Astrocyte (in vitro differentiated cells and primary cell): ENCODE measurements around the gene PNKD.

Experiments
- EZH2 ChIP-seq: IDR thresholded peaks from 2 replicates; pipeline ENCODE4 v1.6.1; 2012; ENCODE audit warnings: mild to moderate bottlenecking, low read length, inconsistent platforms; ENCODE audit not compliant: insufficient read depth
- TF ChIP-seq, protein P1 (sequence below): IDR thresholded peaks from 2 replicates; pipeline ENCODE4 v1.5.1; 2011; ENCODE audit warnings: low read depth, mild to moderate bottlenecking, inconsistent platforms, low read length, moderate library complexity; ENCODE audit not compliant: insufficient read depth

DNA sequence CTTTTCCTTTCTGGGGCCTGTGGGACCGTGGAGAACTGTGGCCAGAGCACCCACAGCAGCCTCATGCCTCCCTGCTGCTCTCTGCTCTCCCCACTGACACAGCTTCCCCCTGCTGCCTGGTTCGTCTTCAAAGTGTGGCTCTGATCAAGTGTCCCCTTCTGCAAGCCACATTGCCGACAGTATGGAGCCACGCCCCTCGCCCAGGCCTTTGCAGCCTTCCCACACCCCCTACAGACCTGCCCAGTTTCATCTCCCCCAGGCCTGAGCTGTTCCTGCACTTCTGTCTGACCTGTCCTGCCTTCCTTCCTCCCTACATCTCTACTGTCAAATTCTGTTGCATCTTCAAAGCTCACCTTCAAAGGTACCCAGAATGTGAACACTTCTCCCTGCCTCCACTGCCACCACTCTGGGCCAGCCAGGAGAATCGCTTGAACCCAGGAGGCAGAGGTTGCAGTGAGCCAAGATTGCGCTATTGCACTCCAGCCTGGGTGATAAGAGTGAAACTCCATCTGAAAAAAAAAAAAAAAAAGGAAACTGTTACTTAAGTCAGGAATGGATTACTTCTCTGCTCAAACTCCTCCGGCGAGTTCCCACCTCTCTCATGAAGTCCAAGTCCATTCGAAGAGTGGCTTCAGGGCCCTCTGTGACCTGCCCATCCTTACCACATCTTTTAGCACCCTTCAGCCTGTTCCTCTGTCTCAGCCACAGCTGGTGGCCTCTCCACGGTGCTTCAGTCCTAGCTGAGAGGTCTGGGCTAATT, 57.3 kb downstream of the PNKD start:
- no peak for TF ChIP-seq EZH2
- TF ChIP-seq, protein P1, sequence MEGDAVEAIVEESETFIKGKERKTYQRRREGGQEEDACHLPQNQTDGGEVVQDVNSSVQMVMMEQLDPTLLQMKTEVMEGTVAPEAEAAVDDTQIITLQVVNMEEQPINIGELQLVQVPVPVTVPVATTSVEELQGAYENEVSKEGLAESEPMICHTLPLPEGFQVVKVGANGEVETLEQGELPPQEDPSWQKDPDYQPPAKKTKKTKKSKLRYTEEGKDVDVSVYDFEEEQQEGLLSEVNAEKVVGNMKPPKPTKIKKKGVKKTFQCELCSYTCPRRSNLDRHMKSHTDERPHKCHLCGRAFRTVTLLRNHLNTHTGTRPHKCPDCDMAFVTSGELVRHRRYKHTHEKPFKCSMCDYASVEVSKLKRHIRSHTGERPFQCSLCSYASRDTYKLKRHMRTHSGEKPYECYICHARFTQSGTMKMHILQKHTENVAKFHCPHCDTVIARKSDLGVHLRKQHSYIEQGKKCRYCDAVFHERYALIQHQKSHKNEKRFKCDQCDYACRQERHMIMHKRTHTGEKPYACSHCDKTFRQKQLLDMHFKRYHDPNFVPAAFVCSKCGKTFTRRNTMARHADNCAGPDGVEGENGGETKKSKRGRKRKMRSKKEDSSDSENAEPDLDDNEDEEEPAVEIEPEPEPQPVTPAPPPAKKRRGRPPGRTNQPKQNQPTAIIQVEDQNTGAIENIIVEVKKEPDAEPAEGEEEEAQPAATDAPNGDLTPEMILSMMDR: no peak
